MM.1S (cell line): ENCODE data around the gene CCR9.

ENCODE experiments used
- DNase-seq: peaks from one replicate; pipeline ENCODE4 v3.0.0-alpha.2; 2015
- H2AFZ ChIP-seq: fragments of 300-600 bp; sonication (generic); 2 replicates; pipeline ENCODE4 v1.6.0; 2016; ENCODE audit warnings: antibody characterized with exemption, low read length
- H3F3A ChIP-seq: fragments of 300-600 bp; sonication (generic); 2 replicates; pipeline ENCODE4 v1.6.1; 2016; ENCODE audit warnings: mild to moderate bottlenecking, antibody characterized with exemption, low read length, moderate library complexity, mixed read lengths; ENCODE audit not compliant: insufficient read depth
- H3K27ac ChIP-seq: fragments of 300-600 bp; sonication (generic); 2 replicates; pipeline ENCODE4 v1.5.1; 2016; ENCODE audit warnings: mild to moderate bottlenecking, low read length
- H3K27me3 ChIP-seq: fragments of 300-600 bp; sonication (generic); replicated peaks from 2 replicates; pipeline ENCODE4 v1.6.0; 2016; ENCODE audit warnings: low read length; ENCODE audit not compliant: insufficient read depth
- H3K36me3 ChIP-seq: fragments of 300-600 bp; sonication (generic); replicated peaks from 2 replicates; pipeline ENCODE4 v1.6.1; 2016; ENCODE audit warnings: mild to moderate bottlenecking, low read length, mixed read lengths; ENCODE audit not compliant: insufficient read depth
- H3K4me1 ChIP-seq: fragments of 300-600 bp; sonication (generic); 2 replicates; pipeline ENCODE4 v1.6.1; 2016; ENCODE audit warnings: low read length, mixed read lengths
- H3K4me2 ChIP-seq: fragments of 300-600 bp; sonication (generic); 2 replicates; pipeline ENCODE4 v1.6.0; 2016; ENCODE audit warnings: low read depth, low read length
- H3K4me3 ChIP-seq: fragments of 300-600 bp; sonication (generic); 2 replicates; pipeline ENCODE4 v1.5.1; 2016; ENCODE audit warnings: low read length, mixed read lengths
- H3K79me2 ChIP-seq: fragments of 300-600 bp; sonication (generic); 2 replicates; pipeline ENCODE4 v1.6.1; 2016; ENCODE audit warnings: mixed run types, low read length, mixed read lengths
- H3K9ac ChIP-seq: fragments of 300-600 bp; sonication (generic); 2 replicates; pipeline ENCODE4 v1.6.1; 2016; ENCODE audit warnings: low read length, mixed read lengths
- H3K9me2 ChIP-seq: fragments of 300-600 bp; sonication (generic); replicated peaks from 2 replicates; pipeline ENCODE4 v1.6.1; 2016; ENCODE audit warnings: mild to moderate bottlenecking, low read length, mixed read lengths; ENCODE audit not compliant: insufficient read depth
- H3K9me3 ChIP-seq: fragments of 300-600 bp; sonication (generic); replicated peaks from 2 replicates; pipeline ENCODE4 v1.6.1; 2016; ENCODE audit warnings: mild to moderate bottlenecking, low read length, mixed read lengths; ENCODE audit not compliant: insufficient read depth
- H4K20me1 ChIP-seq: fragments of 300-600 bp; sonication (generic); 2 replicates; pipeline ENCODE4 v1.6.1; 2016; ENCODE audit warnings: mild to moderate bottlenecking, low read length, moderate library complexity, mixed read lengths; ENCODE audit not compliant: insufficient read depth
- EZH2 ChIP-seq: fragments of 300-600 bp; sonication (generic); optimal IDR thresholded peaks from 2 replicates; pipeline ENCODE3; 2017; ENCODE audit warnings: low read depth, mild to moderate bottlenecking, antibody characterized with exemption, low read length, mixed read lengths
- EZH2phosphoT487 ChIP-seq: fragments of 300-600 bp; sonication (generic); IDR thresholded peaks from 2 replicates; pipeline ENCODE4 v1.6.1; 2018; ENCODE audit warnings: antibody characterized with exemption, low read length
- TF ChIP-seq, protein P1 (sequence below): fragments of 300-600 bp; sonication (generic); IDR thresholded peaks from 2 replicates; pipeline ENCODE4 v1.5.1; 2016; ENCODE audit warnings: antibody characterized with exemption, low read length, mixed read lengths

CCR9 gene

GRCh38 chr3:45932112-45932511 is 45.8 kb downstream of the CCR9 start:
- no peak for DNase-seq
- Histone ChIP-seq H3K4me1 (no peaks in the 10 kb centered on the region), H3K9ac (no peak overlapping the region), H3K4me2 (no peak overlapping the region), H3K79me2 (no peaks in the 10 kb centered on the region), H3K4me3 (no peak overlapping the region), H3K9me2 (no peaks in the 10 kb centered on the region), H3K36me3 (no peaks in the 10 kb centered on the region), H3K9me3 (no peaks in the 10 kb centered on the region), H3K27me3 (no peaks in the 10 kb centered on the region), H3K27ac (no peak overlapping the region), H2AFZ (no peak overlapping the region), H4K20me1 (no peaks in the 10 kb centered on the region), H3F3A (no peaks in the 10 kb centered on the region)
- TF ChIP-seq EZH2phosphoT487 (no peak), EZH2 (no peak)
- TF ChIP-seq, protein P1, sequence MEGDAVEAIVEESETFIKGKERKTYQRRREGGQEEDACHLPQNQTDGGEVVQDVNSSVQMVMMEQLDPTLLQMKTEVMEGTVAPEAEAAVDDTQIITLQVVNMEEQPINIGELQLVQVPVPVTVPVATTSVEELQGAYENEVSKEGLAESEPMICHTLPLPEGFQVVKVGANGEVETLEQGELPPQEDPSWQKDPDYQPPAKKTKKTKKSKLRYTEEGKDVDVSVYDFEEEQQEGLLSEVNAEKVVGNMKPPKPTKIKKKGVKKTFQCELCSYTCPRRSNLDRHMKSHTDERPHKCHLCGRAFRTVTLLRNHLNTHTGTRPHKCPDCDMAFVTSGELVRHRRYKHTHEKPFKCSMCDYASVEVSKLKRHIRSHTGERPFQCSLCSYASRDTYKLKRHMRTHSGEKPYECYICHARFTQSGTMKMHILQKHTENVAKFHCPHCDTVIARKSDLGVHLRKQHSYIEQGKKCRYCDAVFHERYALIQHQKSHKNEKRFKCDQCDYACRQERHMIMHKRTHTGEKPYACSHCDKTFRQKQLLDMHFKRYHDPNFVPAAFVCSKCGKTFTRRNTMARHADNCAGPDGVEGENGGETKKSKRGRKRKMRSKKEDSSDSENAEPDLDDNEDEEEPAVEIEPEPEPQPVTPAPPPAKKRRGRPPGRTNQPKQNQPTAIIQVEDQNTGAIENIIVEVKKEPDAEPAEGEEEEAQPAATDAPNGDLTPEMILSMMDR, result no peak

- Histone ChIP-seq H3K4me3 (no peak overlapping the region), H3K36me3 (no peaks in the 10 kb centered on the region), H2AFZ (no peak overlapping the region), H3K9me2 (no peaks in the 10 kb centered on the region), H3K27ac (no peak overlapping the region), H3F3A (no peaks in the 10 kb centered on the region), H3K9ac (no peak overlapping the region), H3K4me1 (no peaks in the 10 kb centered on the region), H3K79me2 (no peaks in the 10 kb centered on the region), H3K9me3 (no peaks in the 10 kb centered on the region), H4K20me1 (no peaks in the 10 kb centered on the region), H3K4me2 (no peak overlapping the region), H3K27me3 (no peaks in the 10 kb centered on the region)
- DNase-seq, result no peak
- no peak for TF ChIP-seq EZH2
- TF ChIP-seq, protein P1, result no peak
- no peak for TF ChIP-seq EZH2phosphoT487
Observed at GRCh38 chr3:45933591-45933990, 47.2 kb downstream of the CCR9 start.

- TF ChIP-seq EZH2 (no peak), EZH2phosphoT487 (no peak)
- TF ChIP-seq, protein P1, result no peak
- no peaks in the 10 kb centered on the region for H3K27me3 ChIP-seq
- no peaks in the 10 kb centered on the region for H3K79me2 ChIP-seq
- H3K27ac ChIP-seq, result no peak overlapping the region
- H3K4me2 ChIP-seq, result no peak overlapping the region
- H3K4me3 ChIP-seq, result no peak overlapping the region
- H3K4me1 ChIP-seq, result peaks cover 8% of the 10 kb centered on the region
- no peak overlapping the region for H3K9ac ChIP-seq
- no peaks in the 10 kb centered on the region for H3K36me3 ChIP-seq
- H4K20me1 ChIP-seq, result no peaks in the 10 kb centered on the region
- DNase-seq, result no peak
- no peaks in the 10 kb centered on the region for H3F3A ChIP-seq
- no peaks in the 10 kb centered on the region for H3K9me3 ChIP-seq
- no peak overlapping the region for H2AFZ ChIP-seq
- H3K9me2 ChIP-seq, result no peaks in the 10 kb centered on the region
Observed at GRCh38 chr3:45936261-45936660, 49.9 kb downstream of the CCR9 start.
